GM12878 (cell line): ENCODE data around the gene SELENOV.

Experiments
- BMI1 ChIP-seq: fragments of 450-650 bp; IDR thresholded peaks from 2 replicates; pipeline ENCODE4 v1.6.1; 2016; ENCODE audit warnings: mild to moderate bottlenecking, moderate library complexity, borderline replicate concordance
- EZH2 ChIP-seq: IDR thresholded peaks from 2 replicates; pipeline ENCODE4 v1.6.1; 2012; ENCODE audit warnings: low read depth, mild to moderate bottlenecking, control low read depth, inconsistent platforms, low read length, borderline replicate concordance; ENCODE audit not compliant: control insufficient read depth
- POLR2AphosphoS5 ChIP-seq: IDR thresholded peaks from 2 replicates; pipeline ENCODE4 v1.6.1; 2011; ENCODE audit warnings: mild to moderate bottlenecking, low read length, inconsistent platforms
- USF2 ChIP-seq: IDR thresholded peaks from 2 replicates; pipeline ENCODE4 v1.6.1; 2011; ENCODE audit warnings: low read depth, low read length, improper control_type of control experiment, borderline replicate concordance

DNA sequence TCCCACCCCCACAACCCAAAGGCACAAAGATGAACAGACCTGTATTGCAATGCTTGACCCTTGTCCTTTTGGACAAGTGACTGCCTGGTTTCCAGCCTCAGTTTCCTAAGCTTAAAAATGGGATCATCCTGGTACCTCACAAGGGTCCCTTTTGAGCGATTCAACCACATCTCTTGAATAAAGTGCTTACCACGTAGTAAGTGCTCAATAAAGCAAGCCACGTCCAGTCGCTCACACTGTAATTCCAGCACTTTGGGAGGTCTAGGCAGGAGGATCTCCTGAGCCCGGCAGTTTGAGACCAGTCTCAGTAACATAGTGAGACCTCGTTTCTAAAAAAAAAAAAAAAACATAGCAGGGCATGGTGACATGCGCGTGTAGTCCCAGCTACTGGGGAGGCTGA, 15.0 kb upstream of the SELENOV start:
- no peak for TF ChIP-seq POLR2AphosphoS5
- TF ChIP-seq BMI1, result no peak
- no peak for TF ChIP-seq USF2
- TF ChIP-seq EZH2, result no peak
